PC-3 (cell line): ENCODE data around the gene PDLIM7.

ENCODE experiments used
- EZH2 ChIP-seq: fragments of 300-600 bp; sonication (generic); IDR thresholded peaks from one replicate; pipeline ENCODE4 v1.6.1; 2017; ENCODE audit warnings: antibody characterized with exemption, mild to moderate bottlenecking, low read length; ENCODE audit not compliant: unreplicated experiment
- TF ChIP-seq, protein P1 (sequence below): fragments of 300-600 bp; sonication (generic); conservative IDR thresholded peaks from 2 replicates; pipeline ENCODE4 v1.5.1; 2017; ENCODE audit warnings: antibody characterized with exemption, low read depth, mild to moderate bottlenecking, low read length

DNA sequence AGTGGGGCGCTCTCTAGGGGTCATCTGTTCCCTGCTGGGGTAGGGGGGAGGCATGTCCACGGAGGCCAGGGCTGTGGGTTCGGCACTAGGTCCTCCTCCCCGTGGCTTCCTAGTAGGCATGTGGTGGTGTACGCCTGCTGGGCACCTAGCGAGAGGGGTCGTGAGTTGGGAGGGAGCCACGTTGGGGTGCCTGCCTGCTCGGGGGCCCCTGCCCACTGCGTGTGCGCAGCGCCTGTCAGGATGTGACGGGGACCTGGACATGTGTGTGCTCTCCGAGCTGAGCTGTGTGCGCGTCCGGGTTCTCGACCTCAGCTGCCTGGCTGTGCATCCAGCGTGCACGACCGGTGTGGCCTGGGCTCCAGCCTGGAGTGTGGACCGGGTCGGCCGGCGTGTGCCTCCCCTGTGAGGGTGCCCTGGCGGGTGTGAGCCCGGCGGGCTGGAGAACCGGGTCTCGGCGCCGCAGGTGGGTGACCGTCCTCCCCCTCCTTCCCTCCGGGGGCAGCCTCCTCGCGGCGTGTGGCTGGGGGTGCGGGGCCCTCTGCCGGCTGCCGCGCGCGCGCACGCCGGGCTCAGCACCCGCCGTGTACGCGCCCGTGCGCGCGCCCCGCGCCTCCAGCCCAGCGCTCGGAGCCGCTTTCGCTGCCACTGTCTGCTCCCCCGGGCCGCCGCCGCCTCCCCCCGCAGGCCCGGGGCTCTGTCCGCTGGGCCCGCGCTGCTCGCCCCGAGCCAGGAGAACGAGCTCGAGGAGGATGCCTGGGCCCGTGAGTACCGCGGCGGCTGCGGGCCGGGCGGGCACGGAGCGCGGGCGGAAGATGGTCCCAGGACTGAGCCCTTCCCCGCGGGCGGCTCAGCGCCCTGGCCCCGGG is 51.0 kb downstream of the PDLIM7 start, which contains the start of gene PRR7:
- TF ChIP-seq EZH2, result no peak
- TF ChIP-seq, protein P1, sequence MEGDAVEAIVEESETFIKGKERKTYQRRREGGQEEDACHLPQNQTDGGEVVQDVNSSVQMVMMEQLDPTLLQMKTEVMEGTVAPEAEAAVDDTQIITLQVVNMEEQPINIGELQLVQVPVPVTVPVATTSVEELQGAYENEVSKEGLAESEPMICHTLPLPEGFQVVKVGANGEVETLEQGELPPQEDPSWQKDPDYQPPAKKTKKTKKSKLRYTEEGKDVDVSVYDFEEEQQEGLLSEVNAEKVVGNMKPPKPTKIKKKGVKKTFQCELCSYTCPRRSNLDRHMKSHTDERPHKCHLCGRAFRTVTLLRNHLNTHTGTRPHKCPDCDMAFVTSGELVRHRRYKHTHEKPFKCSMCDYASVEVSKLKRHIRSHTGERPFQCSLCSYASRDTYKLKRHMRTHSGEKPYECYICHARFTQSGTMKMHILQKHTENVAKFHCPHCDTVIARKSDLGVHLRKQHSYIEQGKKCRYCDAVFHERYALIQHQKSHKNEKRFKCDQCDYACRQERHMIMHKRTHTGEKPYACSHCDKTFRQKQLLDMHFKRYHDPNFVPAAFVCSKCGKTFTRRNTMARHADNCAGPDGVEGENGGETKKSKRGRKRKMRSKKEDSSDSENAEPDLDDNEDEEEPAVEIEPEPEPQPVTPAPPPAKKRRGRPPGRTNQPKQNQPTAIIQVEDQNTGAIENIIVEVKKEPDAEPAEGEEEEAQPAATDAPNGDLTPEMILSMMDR, result no peak
